ENCODE results near the gene MRTO4.
A peak's percentile ranks its signal among the peaks of the same experiment; 100 is the strongest.
"Not testable (repeated sequence)": the region's sequence is repeated elsewhere in the genome, so short reads cannot be mapped to it uniquely, and the experiment has no call there.

MRTO4 gene

GRCh38 chr1:19272064-19272463 lies 20.5 kb downstream of the MRTO4 start:
- TF ChIP-seq GATA1 (IDR thresholded peaks at IDR 0.05; ENCODE audit: low read depth, low read length): no peak
- no peak for TF ChIP-seq POLR2A (IDR thresholded peaks at IDR 0.05; ENCODE audit: low read length)
- no peak for DNase-seq

GRCh38 chr1:19273106-19273843 lies 21.7 kb downstream of the MRTO4 start:
- TF ChIP-seq GATA1 (IDR thresholded peaks at IDR 0.05; ENCODE audit: low read depth, low read length): no peak
- TF ChIP-seq POLR2A (IDR thresholded peaks at IDR 0.05; ENCODE audit: low read length): no peak
- no peak for DNase-seq

- peak; percentile 16 to 19 for DNase-seq
Measured at GRCh38 chr1:19273844-19274531, 22.4 kb downstream of the MRTO4 start.

GRCh38 chr1:19274636-19275035 lies 23.0 kb downstream of the MRTO4 start:
- DNase-seq: peak; percentile 22 to 40
- no peak for TF ChIP-seq POLR2A (IDR thresholded peaks at IDR 0.05; ENCODE audit: low read length)
- no peak for TF ChIP-seq GATA1 (IDR thresholded peaks at IDR 0.05; ENCODE audit: low read depth, low read length)

GRCh38 chr1:19283891-19284290 lies 32.3 kb downstream of the MRTO4 start:
- no peak for DNase-seq
- TF ChIP-seq POLR2A (IDR thresholded peaks at IDR 0.05; ENCODE audit: low read length) (no peak), GATA1 (IDR thresholded peaks at IDR 0.05; ENCODE audit: low read depth, low read length) (no peak)

GRCh38 chr1:19284881-19285280 lies 33.3 kb downstream of the MRTO4 start:
- TF ChIP-seq POLR2A (IDR thresholded peaks at IDR 0.05; ENCODE audit: low read length): no peak
- no peak for TF ChIP-seq GATA1 (IDR thresholded peaks at IDR 0.05; ENCODE audit: low read depth, low read length)
- DNase-seq: no peak

GRCh38 chr1:19285366-19285765 lies 33.8 kb downstream of the MRTO4 start:
- not testable (repeated sequence) for DNase-seq

GRCh38 chr1:19285807-19286206 lies 34.2 kb downstream of the MRTO4 start:
- DNase-seq: not testable (repeated sequence)

- DNase-seq: no peak
- TF ChIP-seq GATA1 (IDR thresholded peaks at IDR 0.05; ENCODE audit: low read depth, low read length) (no peak), POLR2A (IDR thresholded peaks at IDR 0.05; ENCODE audit: low read length) (no peak)
Measured at GRCh38 chr1:19287436-19288185, 36.0 kb downstream of the MRTO4 start.

GRCh38 chr1:19288324-19289241 lies 37.0 kb downstream of the MRTO4 start, which contains the start of gene AKR7A3:
Gene AKR7A3 (minus strand): TSS chr1:19288770. CDS start chr1:19288709, 61 bp downstream.
- peak; percentile 68 to 72 for DNase-seq

- no peak for TF ChIP-seq GATA1 (IDR thresholded peaks at IDR 0.05; ENCODE audit: low read depth, low read length)
- TF ChIP-seq POLR2A (IDR thresholded peaks at IDR 0.05; ENCODE audit: low read length): no peak
- DNase-seq: peak in 1 of 2 experiments; percentile 11
Measured at GRCh38 chr1:19289244-19289643, 37.6 kb downstream of the MRTO4 start.

GRCh38 chr1:19294638-19295037 lies 43.0 kb downstream of the MRTO4 start:
- no peak for TF ChIP-seq GATA1 (IDR thresholded peaks at IDR 0.05; ENCODE audit: low read depth, low read length)
- no peak for TF ChIP-seq POLR2A (IDR thresholded peaks at IDR 0.05; ENCODE audit: low read length)
- no peak for DNase-seq

- no peak for TF ChIP-seq POLR2A (IDR thresholded peaks at IDR 0.05; ENCODE audit: low read length)
- no peak for TF ChIP-seq GATA1 (IDR thresholded peaks at IDR 0.05; ENCODE audit: low read depth, low read length)
- DNase-seq: no peak
Measured at GRCh38 chr1:19300211-19300610, 48.6 kb downstream of the MRTO4 start.

GRCh38 chr1:19304081-19304480 lies 52.5 kb downstream of the MRTO4 start:
- not testable (repeated sequence) for DNase-seq
